Cardiac fibroblast (primary cell): ENCODE measurements around the gene ZXDC.

Experiments used
- DNase-seq, 2 donors: peaks; one replicate each; pipeline versions ENCODE4 v3.0.0 to v3.0.0-alpha.2; 2010; ENCODE audit warnings: low read depth in 2 of 2
- H3K4me3 ChIP-seq, 2 donors: replicated peaks in 1 of 2; 1 replicate in 1 of 2; 2 replicates in 1 of 2; pipeline ENCODE4 v1.5.1; 2011; ENCODE audit warnings: low read depth in 2 of 2, low read length in 2 of 2, mild to moderate bottlenecking in 2 of 2, moderate library complexity in 1 of 2
- TF ChIP-seq, protein P1 (sequence below): IDR thresholded peaks from one replicate; pipeline ENCODE4 v1.5.1; 2011; ENCODE audit warnings: low read depth, mild to moderate bottlenecking, low read length, inconsistent platforms

The ZXDC gene

GRCh38 chr3:126519506-126520455 lies 44.1 kb upstream of the ZXDC start:
- H3K4me3 ChIP-seq, result no peak overlapping the region
- no peak for DNase-seq
- TF ChIP-seq, protein P1, sequence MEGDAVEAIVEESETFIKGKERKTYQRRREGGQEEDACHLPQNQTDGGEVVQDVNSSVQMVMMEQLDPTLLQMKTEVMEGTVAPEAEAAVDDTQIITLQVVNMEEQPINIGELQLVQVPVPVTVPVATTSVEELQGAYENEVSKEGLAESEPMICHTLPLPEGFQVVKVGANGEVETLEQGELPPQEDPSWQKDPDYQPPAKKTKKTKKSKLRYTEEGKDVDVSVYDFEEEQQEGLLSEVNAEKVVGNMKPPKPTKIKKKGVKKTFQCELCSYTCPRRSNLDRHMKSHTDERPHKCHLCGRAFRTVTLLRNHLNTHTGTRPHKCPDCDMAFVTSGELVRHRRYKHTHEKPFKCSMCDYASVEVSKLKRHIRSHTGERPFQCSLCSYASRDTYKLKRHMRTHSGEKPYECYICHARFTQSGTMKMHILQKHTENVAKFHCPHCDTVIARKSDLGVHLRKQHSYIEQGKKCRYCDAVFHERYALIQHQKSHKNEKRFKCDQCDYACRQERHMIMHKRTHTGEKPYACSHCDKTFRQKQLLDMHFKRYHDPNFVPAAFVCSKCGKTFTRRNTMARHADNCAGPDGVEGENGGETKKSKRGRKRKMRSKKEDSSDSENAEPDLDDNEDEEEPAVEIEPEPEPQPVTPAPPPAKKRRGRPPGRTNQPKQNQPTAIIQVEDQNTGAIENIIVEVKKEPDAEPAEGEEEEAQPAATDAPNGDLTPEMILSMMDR, result no peak

GRCh38 chr3:126518779-126519177 lies 43.1 kb upstream of the ZXDC start:
- no peak for DNase-seq
- H3K4me3 ChIP-seq, result no peak overlapping the region
- TF ChIP-seq, protein P1, result no peak

DNA sequence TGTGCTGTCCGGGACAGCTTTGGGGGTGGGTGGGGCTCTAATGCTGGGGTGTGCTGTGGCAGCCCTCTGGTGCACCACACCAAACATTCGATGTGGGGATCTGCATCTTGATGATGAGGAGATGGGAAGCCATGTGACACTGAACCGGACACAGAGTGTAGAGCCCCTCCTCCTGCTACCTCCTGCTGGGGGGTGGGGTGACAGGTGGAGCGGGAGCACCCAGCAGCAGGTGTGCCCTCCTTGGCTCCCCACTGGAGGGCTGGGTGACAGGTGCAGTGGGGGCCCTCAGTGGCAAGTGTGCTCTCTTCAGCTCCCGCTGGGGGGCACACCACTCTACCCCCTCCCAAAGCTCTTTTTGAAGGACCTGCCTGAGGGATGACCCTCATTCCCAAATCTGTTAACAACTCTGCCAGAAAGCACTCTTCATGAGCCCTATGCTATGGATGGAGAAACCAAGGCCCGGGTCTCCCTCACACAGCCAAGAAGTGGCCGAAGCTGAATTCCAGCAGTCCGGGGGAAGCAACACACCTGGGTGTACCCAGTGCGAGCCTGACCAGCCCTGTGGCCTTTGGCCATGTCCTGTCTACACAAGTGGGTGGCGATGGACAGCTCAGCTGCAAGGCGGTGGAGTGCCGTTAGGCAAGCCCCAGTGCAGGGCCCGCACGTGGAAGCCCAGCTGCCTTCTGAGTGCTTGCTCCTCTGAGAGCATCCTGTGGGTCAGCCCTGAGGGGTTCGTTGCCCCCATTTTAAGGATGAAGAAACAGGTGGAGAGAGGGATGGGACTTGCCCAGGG lies 42.5 kb upstream of the ZXDC start:
- DNase-seq, result no peak
- TF ChIP-seq, protein P1, result no peak
- H3K4me3 ChIP-seq, result no peak overlapping the region

DNA sequence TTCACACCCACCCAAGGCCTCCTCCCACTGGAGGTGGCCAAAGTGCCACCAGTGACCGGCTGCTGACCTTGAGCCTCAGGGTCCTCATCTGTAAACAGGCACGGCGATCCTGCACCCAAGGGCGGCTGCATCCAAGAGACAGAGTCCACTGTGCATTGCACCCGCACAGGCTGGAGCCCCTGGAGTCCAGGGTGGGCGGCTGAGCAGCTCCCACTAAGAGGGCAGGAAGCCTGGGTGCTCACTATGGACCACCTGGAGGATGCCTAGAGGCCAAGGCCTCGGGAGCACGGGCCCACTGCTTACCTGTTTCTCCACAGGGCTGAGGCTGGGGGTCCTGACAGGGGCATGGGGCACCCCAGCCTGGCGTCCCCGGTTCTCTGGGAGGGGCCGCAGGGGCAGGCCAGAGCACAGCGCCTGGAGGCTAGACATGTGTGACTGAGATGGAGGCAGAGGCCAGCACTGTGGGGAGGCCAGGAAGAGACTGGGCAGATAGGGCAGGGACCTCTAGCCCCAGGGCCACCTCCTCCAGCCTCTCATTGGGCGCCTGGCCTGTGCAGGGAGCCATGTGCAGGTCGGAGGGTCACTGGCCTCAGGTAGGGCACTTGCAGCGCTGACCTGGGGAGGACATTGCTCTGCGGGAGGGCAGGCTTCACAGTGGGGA lies 41.7 kb upstream of the ZXDC start, which contains the start of gene UROC1:
Gene UROC1 (minus strand): TSS at position 483 of the 661 bp plus-strand sequence. CDS start 54 bp downstream, at position 429.
- TF ChIP-seq, protein P1, result no peak

GRCh38 chr3:126516936-126517290 lies 41.2 kb upstream of the ZXDC start:
- no peak for DNase-seq
- H3K4me3 ChIP-seq, result no peak overlapping the region
- TF ChIP-seq, protein P1, result no peak

More for the DNA sequence above, 41.7 kb upstream of the ZXDC start, which contains the start of gene UROC1:
- no peak for DNase-seq
- no peak within 1 kb of the TSS for H3K4me3 ChIP-seq

DNA sequence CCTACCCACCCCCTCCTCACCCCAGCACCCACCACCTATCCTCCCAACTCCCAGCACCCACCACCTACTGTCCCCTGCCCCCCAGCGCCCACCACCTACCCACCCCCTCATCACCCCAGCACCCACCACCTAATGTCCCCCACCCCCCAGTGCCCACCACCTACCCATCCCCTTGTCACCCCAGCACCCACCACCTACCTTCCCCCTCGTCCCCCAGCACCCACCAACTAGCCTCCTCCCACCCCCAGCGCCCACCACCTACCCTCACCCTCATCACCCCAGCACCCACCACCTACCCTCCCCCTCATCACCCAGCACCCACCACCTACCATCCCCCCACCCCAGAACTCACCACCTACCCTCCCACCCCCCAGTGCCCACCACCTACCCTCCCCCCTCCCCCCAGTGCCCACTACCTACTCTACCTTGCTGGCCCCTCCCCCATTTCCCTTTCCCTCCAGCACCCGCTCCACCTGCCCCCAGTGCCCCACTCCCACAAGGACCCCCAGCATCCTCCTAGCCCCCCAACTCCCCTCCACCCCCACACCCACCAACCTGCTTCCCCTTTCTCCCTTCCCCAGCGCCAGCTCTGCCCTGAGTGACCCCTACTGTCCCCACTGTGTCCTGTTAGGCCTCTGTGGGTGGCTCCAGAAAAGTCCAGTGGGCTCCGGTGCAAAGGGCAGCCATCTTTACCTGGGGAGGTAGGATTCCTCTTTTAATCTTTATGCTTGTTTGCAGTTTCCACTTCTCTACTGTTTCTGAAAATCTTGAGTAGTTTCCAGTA lies 40.7 kb upstream of the ZXDC start:
- no peak for DNase-seq
- H3K4me3 ChIP-seq, result no peak overlapping the region
- TF ChIP-seq, protein P1, result no peak
